Measurements from ENCODE around the gene CRTAP.

CRTAP gene

DNA sequence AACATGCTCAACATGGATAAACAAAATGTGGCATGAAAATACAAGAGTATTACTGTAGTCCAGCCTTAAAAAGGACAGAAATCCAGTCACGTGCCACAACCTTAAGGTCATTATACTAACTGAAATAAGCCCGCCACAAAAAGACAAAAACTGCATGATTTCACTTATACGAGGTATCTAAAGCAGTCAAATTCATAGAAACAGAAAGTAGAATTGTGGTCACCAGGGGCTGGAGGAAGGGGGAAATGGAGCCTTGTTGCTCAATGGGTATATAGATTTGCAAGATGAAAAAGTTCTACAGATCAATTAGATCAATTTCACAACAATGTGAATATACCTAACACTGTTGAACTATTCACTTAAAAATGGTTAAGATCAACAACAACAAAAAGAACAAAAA lies 24.3 kb upstream of the CRTAP start:
- Histone ChIP-seq H3K27me3 (ENCODE audit: insufficient read depth, low read length, poor library complexity, severe bottlenecking) (no peaks in the 10 kb centered on the region), H4K20me1 (ENCODE audit: insufficient read depth, low read length, poor library complexity, severe bottlenecking) (peaks cover 4% of the 10 kb centered on the region), H3K4me3 (ENCODE audit: low read length, poor library complexity, severe bottlenecking) (peak overlapping the region; percentile 10), H3K9me3 (ENCODE audit: insufficient read depth, low read depth, low read length) (no peaks in the 10 kb centered on the region), H3K36me3 (ENCODE audit: insufficient read depth, low read length) (no peaks in the 10 kb centered on the region), H3K9ac (ENCODE audit: low read depth, low read length, poor library complexity, severe bottlenecking) (no peak overlapping the region), H3F3A (ENCODE audit: low read depth) (no peaks in the 10 kb centered on the region), H3K9me2 (replicated peaks; ENCODE audit: low read depth, low read length) (no peaks in the 10 kb centered on the region), H3K4me2 (ENCODE audit: low read depth, low read length, poor library complexity, severe bottlenecking) (peak overlapping the region; percentile 36), H2AFZ (ENCODE audit: low read length) (no peak overlapping the region), H3K4me1 (ENCODE audit: insufficient read depth, low read length, poor library complexity, severe bottlenecking) (peaks cover 28% of the 10 kb centered on the region), H3K79me2 (ENCODE audit: insufficient read depth, low read length) (peaks cover 82% of the 10 kb centered on the region)
- TF ChIP-seq EZH2phosphoT487 (IDR thresholded peaks at IDR 0.05; ENCODE audit: borderline replicate concordance), result no peak

DNA sequence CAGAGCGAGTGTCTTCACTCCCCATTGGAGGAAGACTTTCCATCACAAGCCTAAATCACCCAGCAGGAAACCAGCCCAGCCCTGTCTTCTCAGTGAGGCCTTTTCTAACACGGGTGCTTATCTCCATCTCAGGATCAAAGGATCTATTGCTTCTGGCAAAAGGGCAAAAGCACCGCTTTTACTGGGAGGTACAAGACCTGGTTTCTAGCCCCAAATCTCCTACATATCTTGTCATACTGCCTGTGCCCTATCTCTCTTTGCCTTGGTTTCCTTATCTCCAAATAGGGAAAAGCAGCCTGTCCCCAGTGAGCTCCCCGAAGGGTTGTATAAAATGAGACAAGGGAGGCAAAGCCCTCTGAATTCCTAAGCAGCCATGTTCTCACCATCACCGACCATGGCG lies 22.1 kb upstream of the CRTAP start:
- Histone ChIP-seq H3K9me2 (replicated peaks; ENCODE audit: low read depth, low read length) (no peaks in the 10 kb centered on the region), H3K79me2 (ENCODE audit: insufficient read depth, low read length) (peaks cover 84% of the 10 kb centered on the region), H3K27me3 (ENCODE audit: insufficient read depth, low read length, poor library complexity, severe bottlenecking) (no peaks in the 10 kb centered on the region), H3F3A (ENCODE audit: low read depth) (no peaks in the 10 kb centered on the region), H3K4me1 (ENCODE audit: insufficient read depth, low read length, poor library complexity, severe bottlenecking) (peaks cover 38% of the 10 kb centered on the region), H3K9me3 (ENCODE audit: insufficient read depth, low read depth, low read length) (no peaks in the 10 kb centered on the region), H3K4me2 (ENCODE audit: low read depth, low read length, poor library complexity, severe bottlenecking) (peak overlapping the region; percentile 23), H3K4me3 (ENCODE audit: low read length, poor library complexity, severe bottlenecking) (no peak overlapping the region), H2AFZ (ENCODE audit: low read length) (no peak overlapping the region), H4K20me1 (ENCODE audit: insufficient read depth, low read length, poor library complexity, severe bottlenecking) (peaks cover 19% of the 10 kb centered on the region), H3K9ac (ENCODE audit: low read depth, low read length, poor library complexity, severe bottlenecking) (no peak overlapping the region), H3K36me3 (ENCODE audit: insufficient read depth, low read length) (no peaks in the 10 kb centered on the region)
- TF ChIP-seq, protein P1, sequence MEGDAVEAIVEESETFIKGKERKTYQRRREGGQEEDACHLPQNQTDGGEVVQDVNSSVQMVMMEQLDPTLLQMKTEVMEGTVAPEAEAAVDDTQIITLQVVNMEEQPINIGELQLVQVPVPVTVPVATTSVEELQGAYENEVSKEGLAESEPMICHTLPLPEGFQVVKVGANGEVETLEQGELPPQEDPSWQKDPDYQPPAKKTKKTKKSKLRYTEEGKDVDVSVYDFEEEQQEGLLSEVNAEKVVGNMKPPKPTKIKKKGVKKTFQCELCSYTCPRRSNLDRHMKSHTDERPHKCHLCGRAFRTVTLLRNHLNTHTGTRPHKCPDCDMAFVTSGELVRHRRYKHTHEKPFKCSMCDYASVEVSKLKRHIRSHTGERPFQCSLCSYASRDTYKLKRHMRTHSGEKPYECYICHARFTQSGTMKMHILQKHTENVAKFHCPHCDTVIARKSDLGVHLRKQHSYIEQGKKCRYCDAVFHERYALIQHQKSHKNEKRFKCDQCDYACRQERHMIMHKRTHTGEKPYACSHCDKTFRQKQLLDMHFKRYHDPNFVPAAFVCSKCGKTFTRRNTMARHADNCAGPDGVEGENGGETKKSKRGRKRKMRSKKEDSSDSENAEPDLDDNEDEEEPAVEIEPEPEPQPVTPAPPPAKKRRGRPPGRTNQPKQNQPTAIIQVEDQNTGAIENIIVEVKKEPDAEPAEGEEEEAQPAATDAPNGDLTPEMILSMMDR (conservative IDR thresholded peaks at IDR 0.05; ENCODE audit: low read length), result no peak
- no peak for TF ChIP-seq EZH2phosphoT487 (IDR thresholded peaks at IDR 0.05; ENCODE audit: borderline replicate concordance)

DNA sequence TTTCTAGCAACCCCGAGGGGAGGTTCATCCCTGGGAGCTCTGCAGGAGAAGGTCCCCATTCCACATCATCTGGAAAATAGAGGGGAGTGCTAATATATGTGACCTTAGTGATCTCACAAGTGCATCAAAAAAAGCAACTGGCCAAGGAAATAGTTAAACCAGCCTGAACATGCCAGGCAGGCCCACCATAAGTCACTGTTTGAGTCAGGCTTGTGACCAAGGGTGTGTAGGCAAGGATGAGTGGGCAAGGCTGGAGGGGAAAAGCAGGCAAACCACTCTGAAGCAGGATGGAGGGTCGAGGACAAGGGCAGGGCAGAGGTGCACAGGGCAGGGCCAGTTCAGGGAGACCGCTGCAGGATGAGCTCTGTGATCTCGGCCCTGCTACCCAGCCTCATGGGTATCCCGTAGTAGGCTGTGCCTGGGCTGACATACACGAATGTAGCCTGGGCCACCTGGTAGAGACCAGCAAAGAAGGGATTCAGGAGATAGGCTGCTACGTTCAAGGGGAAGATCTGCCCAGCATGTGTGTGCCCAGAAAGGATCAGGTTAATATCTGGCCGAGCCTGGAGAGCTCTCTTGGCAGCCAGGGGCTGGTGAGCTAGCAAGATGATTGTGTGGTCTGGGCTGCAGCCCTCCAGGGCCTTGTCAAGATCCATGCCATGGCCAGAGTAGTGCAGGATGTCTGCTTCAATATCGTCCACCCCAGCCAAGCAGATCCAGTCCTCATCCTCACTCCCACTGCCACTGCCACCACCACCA lies 21.1 kb upstream of the CRTAP start:
- no peaks in the 10 kb centered on the region for H3F3A ChIP-seq (ENCODE audit: low read depth)
- H3K36me3 ChIP-seq (ENCODE audit: insufficient read depth, low read length), result no peaks in the 10 kb centered on the region
- H3K27me3 ChIP-seq (ENCODE audit: insufficient read depth, low read length, poor library complexity, severe bottlenecking), result no peaks in the 10 kb centered on the region
- no peak overlapping the region for H3K9ac ChIP-seq (ENCODE audit: low read depth, low read length, poor library complexity, severe bottlenecking)
- no peak for TF ChIP-seq EZH2phosphoT487 (IDR thresholded peaks at IDR 0.05; ENCODE audit: borderline replicate concordance)
- TF ChIP-seq, protein P1 (conservative IDR thresholded peaks at IDR 0.05; ENCODE audit: low read length), result no peak
- H3K4me2 ChIP-seq (ENCODE audit: low read depth, low read length, poor library complexity, severe bottlenecking), result no peak overlapping the region
- H3K9me2 ChIP-seq (replicated peaks; ENCODE audit: low read depth, low read length), result no peaks in the 10 kb centered on the region
- H3K9me3 ChIP-seq (ENCODE audit: insufficient read depth, low read depth, low read length), result no peaks in the 10 kb centered on the region
- H3K4me3 ChIP-seq (ENCODE audit: low read length, poor library complexity, severe bottlenecking), result no peak overlapping the region
- H3K79me2 ChIP-seq (ENCODE audit: insufficient read depth, low read length), result peaks cover 75% of the 10 kb centered on the region
- H4K20me1 ChIP-seq (ENCODE audit: insufficient read depth, low read length, poor library complexity, severe bottlenecking), result peaks cover 19% of the 10 kb centered on the region
- H3K4me1 ChIP-seq (ENCODE audit: insufficient read depth, low read length, poor library complexity, severe bottlenecking), result peaks cover 37% of the 10 kb centered on the region
- no peak overlapping the region for H2AFZ ChIP-seq (ENCODE audit: low read length)

DNA sequence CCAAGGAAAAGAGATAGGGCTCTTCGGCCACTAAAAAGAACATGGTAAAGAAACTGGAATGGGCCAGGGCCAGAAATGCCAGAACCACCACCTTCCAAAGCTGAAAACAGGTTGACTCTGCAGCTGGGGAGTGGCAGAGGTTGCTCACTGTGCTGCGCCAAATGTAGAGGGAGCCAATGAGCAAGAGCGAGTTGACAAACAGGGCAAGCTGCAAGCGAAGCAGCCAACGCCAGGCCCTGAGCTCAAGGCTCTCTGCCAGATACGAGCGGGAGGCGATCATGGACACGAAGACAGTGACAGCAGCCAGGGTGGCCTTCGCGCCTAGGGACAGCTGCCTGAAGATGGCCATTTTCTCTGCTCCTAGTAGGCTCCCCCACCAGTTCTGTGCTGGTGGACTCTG lies 20.0 kb upstream of the CRTAP start:
- H3K4me3 ChIP-seq (ENCODE audit: low read length, poor library complexity, severe bottlenecking), result no peak overlapping the region
- H3K79me2 ChIP-seq (ENCODE audit: insufficient read depth, low read length), result peaks cover 64% of the 10 kb centered on the region
- H3K9me3 ChIP-seq (ENCODE audit: insufficient read depth, low read depth, low read length), result no peaks in the 10 kb centered on the region
- H3K36me3 ChIP-seq (ENCODE audit: insufficient read depth, low read length), result no peaks in the 10 kb centered on the region
- H3K9ac ChIP-seq (ENCODE audit: low read depth, low read length, poor library complexity, severe bottlenecking), result no peak overlapping the region
- no peak overlapping the region for H3K4me2 ChIP-seq (ENCODE audit: low read depth, low read length, poor library complexity, severe bottlenecking)
- peaks cover 33% of the 10 kb centered on the region for H3K4me1 ChIP-seq (ENCODE audit: insufficient read depth, low read length, poor library complexity, severe bottlenecking)
- H3K27me3 ChIP-seq (ENCODE audit: insufficient read depth, low read length, poor library complexity, severe bottlenecking), result no peaks in the 10 kb centered on the region
- peaks cover 19% of the 10 kb centered on the region for H4K20me1 ChIP-seq (ENCODE audit: insufficient read depth, low read length, poor library complexity, severe bottlenecking)
- no peak for TF ChIP-seq EZH2phosphoT487 (IDR thresholded peaks at IDR 0.05; ENCODE audit: borderline replicate concordance)
- TF ChIP-seq, protein P1 (conservative IDR thresholded peaks at IDR 0.05; ENCODE audit: low read length), result no peak
- no peaks in the 10 kb centered on the region for H3F3A ChIP-seq (ENCODE audit: low read depth)
- H2AFZ ChIP-seq (ENCODE audit: low read length), result no peak overlapping the region
- no peaks in the 10 kb centered on the region for H3K9me2 ChIP-seq (replicated peaks; ENCODE audit: low read depth, low read length)
